ENCODE measurements around the gene CRAT. TPM values are rescaled to one million over a fixed set of nuclear protein-coding genes. Genes with fewer than 3 reads are reported as not detected.

Gene CRAT
- total RNA-seq, 2 experiments from 2014 or later = 7.1 to 9.4 TPM

DNA sequence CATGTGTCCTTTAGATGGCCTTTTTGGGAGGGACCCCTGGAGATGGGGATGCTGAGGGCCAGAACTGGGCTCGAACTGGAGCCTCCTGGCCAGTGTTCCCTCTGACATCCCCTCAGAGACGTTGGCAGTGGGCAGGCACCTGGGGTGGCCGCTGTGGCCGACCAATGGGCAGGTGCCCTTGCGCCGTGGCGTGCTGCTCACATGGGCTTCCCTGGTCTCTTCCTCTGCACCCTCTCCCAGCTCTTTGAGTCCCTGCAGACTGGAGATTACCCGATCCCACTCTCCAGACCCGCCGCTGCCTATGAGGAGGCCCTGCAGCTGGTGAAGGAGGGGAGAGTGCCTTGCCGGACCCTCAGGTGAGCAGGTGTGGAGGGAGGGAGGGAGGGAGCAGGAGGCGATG, 49.6 kb downstream of the CRAT start:
- no peaks in the 10 kb centered on the region for H3K9me3 ChIP-seq (ENCODE audit: control insufficient read depth in 1 of 2, insufficient read depth in 1 of 2, low read length in 2 of 2)
- Mint-ChIP-seq H3K4me1 (ENCODE audit: low read depth) (no peaks in the 10 kb centered on the region), H3K27me3 (no peaks in the 10 kb centered on the region), H3K27ac (no peak overlapping the region), H3K36me3 (ENCODE audit: low read depth) (peaks cover 59% of the 10 kb centered on the region), H3K9me3 (no peaks in the 10 kb centered on the region), H3K4me3 (no peak overlapping the region)
- H3K27ac ChIP-seq (ENCODE audit: low read depth in 1 of 2, low read length in 2 of 2) = no peak overlapping the region
- intact Hi-C loops (cut with DNase I, micrococcal nuclease) = no loop called here
- CTCF ChIA-PET = no interaction called here
- no peak for ATAC-seq (ENCODE audit: poor library complexity)
- H3K36me3 ChIP-seq (ENCODE audit: insufficient read depth, low read length) = peaks cover 65% of the 10 kb centered on the region
- H3K4me3 ChIP-seq (ENCODE audit: low read length) = no peak overlapping the region
- H3K4me1 ChIP-seq (ENCODE audit: insufficient read depth, low read length) = no peaks in the 10 kb centered on the region
- POLR2A ChIA-PET = no interaction called here
- no peaks in the 10 kb centered on the region for H3K27me3 ChIP-seq (ENCODE audit: control insufficient read depth in 1 of 2, insufficient read depth in 2 of 2, low read length in 2 of 2)
- DNase-seq = no peak
- TF ChIP-seq CTCF (IDR thresholded peaks at IDR 0.05) = no peak

DNA sequence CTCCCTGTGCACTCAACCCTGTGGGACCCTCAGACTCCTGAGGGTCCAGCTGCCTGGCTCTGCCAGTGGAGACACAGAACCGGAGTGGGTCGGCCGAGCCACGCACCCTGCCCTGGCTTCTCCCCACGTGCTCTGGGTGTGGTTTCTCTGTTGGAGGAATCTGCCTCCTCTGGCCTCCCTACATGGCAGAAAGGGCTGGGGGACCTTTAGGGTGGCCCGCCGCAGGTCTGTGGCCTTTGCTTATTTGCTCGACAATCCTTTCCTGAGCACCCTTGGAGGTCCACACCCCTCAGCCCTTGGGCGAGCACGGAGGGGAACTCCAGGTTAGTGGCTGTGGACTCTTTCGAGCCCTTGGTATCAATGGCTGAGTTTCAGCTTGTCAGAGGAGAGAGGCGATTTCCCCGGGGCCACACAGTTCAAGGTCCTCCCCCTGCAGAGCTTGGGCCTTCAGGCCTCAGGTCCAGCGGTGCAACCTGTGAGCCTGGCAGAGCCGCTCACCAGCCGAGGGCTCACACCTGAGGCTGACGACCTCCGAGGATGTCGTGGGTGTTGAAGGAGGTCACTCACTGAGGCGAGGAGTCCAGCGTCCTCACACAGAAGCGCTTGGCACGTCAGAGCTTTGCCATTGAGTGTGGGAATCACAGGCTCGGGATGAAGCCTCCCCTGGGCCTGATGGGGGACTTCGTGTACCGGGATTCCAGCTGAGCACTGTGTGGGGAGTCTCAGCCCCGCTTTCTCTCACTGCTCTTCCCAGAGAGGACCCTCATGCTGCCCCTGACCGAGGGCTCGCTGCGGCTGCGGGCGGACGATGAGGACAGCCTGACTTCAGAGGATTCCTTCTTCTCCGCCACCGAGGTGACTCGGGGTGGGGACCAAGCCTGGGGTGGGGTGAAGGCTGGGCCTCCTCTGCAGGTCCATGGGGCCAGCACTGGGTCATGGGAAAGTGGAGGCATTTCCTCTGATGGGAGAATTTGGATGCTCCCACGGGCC, 50.5 kb downstream of the CRAT start:
- no peak for TF ChIP-seq CTCF (IDR thresholded peaks at IDR 0.05)
- no peaks in the 10 kb centered on the region for H3K27me3 Mint-ChIP-seq

DNA sequence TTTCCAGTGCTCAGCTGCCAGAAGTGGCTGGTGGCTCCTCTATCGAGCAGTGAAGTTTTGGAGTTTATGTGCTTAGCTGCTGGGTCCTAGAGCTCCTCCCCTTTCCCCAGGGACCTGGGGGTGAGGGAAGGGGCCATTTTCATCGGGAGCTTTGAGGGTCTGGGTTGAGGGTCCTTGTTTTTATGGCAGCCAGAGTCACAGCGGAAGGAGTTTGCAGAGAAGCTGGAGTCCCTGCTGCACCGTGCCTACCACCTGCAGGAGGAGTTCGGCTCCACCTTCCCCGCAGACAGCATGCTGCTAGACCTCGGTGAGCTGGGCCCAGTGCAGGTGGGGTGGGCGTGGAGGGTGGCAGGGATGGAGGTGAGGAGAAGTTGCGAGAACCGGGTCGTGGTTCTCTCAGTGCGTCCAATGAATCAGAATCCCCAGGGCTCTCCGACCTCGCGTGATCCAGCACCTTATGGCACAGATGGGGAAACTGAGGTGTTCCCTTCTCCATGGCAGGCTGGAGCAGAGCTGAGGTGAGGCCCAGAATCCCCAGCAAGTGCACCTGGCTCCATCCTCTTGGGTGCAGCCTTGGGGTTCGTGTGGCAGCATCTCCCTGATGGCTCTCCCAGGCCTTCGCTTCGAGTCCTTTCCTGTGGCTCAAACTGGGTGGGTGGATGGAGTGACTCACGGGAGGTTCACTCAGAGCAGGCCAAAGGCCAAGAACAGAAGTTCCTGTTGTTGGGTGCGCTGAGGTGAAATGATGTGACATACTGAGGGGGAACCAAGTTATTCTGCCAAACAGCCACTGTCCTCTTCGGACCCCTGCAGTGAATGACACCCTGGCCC, 51.4 kb downstream of the CRAT start:
- no peaks in the 10 kb centered on the region for H3K4me1 ChIP-seq (ENCODE audit: insufficient read depth, low read length)
- no peaks in the 10 kb centered on the region for H3K27me3 ChIP-seq (ENCODE audit: control insufficient read depth in 1 of 2, insufficient read depth in 2 of 2, low read length in 2 of 2)
- no peak overlapping the region for H3K4me3 ChIP-seq (ENCODE audit: low read length)
- peaks cover 52% of the 10 kb centered on the region for H3K36me3 Mint-ChIP-seq (ENCODE audit: low read depth)
- intact Hi-C loops (cut with DNase I, micrococcal nuclease) = no loop called here
- H3K4me1 Mint-ChIP-seq (ENCODE audit: low read depth) = no peaks in the 10 kb centered on the region
- no peaks in the 10 kb centered on the region for H3K9me3 ChIP-seq (ENCODE audit: control insufficient read depth in 1 of 2, insufficient read depth in 1 of 2, low read length in 2 of 2)
- no peak overlapping the region for H3K27ac ChIP-seq (ENCODE audit: low read depth in 1 of 2, low read length in 2 of 2)
- TF ChIP-seq CTCF (IDR thresholded peaks at IDR 0.05) = no peak
- no peaks in the 10 kb centered on the region for H3K27me3 Mint-ChIP-seq
- DNase-seq (no peak), ATAC-seq (ENCODE audit: poor library complexity) (no peak)
- CTCF ChIA-PET = interaction anchor here (0.7 kb wide), 1 partner anchor 108 kb away, joined by 3 read pairs; no protein-coding TSS in a partner anchor
- POLR2A ChIA-PET = interaction anchor here (0.6 kb wide), 1 partner anchor 296 kb away, joined by 3 read pairs; no protein-coding TSS in a partner anchor
- H3K4me3 Mint-ChIP-seq = no peak overlapping the region
- no peak overlapping the region for H3K27ac Mint-ChIP-seq
- H3K9me3 Mint-ChIP-seq = no peaks in the 10 kb centered on the region
- H3K36me3 ChIP-seq (ENCODE audit: insufficient read depth, low read length) = peaks cover 61% of the 10 kb centered on the region

More for the DNA sequence above, 50.5 kb downstream of the CRAT start:
- H3K36me3 ChIP-seq (ENCODE audit: insufficient read depth, low read length) = peaks cover 60% of the 10 kb centered on the region
- Mint-ChIP-seq H3K9me3 (no peaks in the 10 kb centered on the region), H3K27ac (no peak overlapping the region), H3K36me3 (ENCODE audit: low read depth) (peaks cover 53% of the 10 kb centered on the region), H3K4me3 (no peak overlapping the region), H3K4me1 (ENCODE audit: low read depth) (no peaks in the 10 kb centered on the region)
- intact Hi-C loops (cut with DNase I, micrococcal nuclease) = no loop called here
- H3K4me3 ChIP-seq (ENCODE audit: low read length) = no peak overlapping the region
- no peaks in the 10 kb centered on the region for H3K4me1 ChIP-seq (ENCODE audit: insufficient read depth, low read length)
- H3K27me3 ChIP-seq (ENCODE audit: control insufficient read depth in 1 of 2, insufficient read depth in 2 of 2, low read length in 2 of 2) = no peaks in the 10 kb centered on the region
- CTCF ChIA-PET = no interaction called here
- DNase-seq = no peak
- no peaks in the 10 kb centered on the region for H3K9me3 ChIP-seq (ENCODE audit: control insufficient read depth in 1 of 2, insufficient read depth in 1 of 2, low read length in 2 of 2)
- POLR2A ChIA-PET = no interaction called here
- H3K27ac ChIP-seq (ENCODE audit: low read depth in 1 of 2, low read length in 2 of 2) = no peak overlapping the region
- no peak for ATAC-seq (ENCODE audit: poor library complexity)
